ENCODE data around the gene CEACAM16.

Gene CEACAM16

GRCh38 chr19:44741841-44742329, 42.9 kb downstream of the CEACAM16 start:
- CTCF ChIA-PET = interaction anchor here (0.6 to 4.0 kb wide), 7 partner anchors 12 to 122 kb away, joined by 3 to 23 read pairs (median 5); no protein-coding TSS in a partner anchor
- no peak overlapping the region for H3K4me3 ChIP-seq (ENCODE audit: low read depth, low read length)
- H3K4me1 ChIP-seq (ENCODE audit: control insufficient read depth, insufficient read depth, low read length) = peaks cover 4% of the 10 kb centered on the region
- TF ChIP-seq ZNF366 (tag by site-specific recombination; conservative IDR thresholded peaks at IDR 0.05) = peak; percentile 71
- no peak for TF ChIP-seq ZNF169 (tag by site-specific recombination; IDR thresholded peaks at IDR 0.05)
- TF ChIP-seq ZFP69B (tag by site-specific recombination; IDR thresholded peaks at IDR 0.05) = peak; percentile 53; the same call in 1 of the 2 replicates
- TF ChIP-seq ZSCAN4 (tag by site-specific recombination; IDR thresholded peaks at IDR 0.05) = no peak
- no peak for TF ChIP-seq ZBTB26 (tag by site-specific recombination; optimal IDR thresholded peaks at IDR 0.05)
- TF ChIP-seq ZEB2 (tag by site-specific recombination; IDR thresholded peaks at IDR 0.05) = peak; percentile 72; the same call in 1 of the 2 replicates
- peak; percentile 92 for TF ChIP-seq ZBTB17 (tag by site-specific recombination; IDR thresholded peaks at IDR 0.05)
- TF ChIP-seq ZNF280D (tag by site-specific recombination; IDR thresholded peaks at IDR 0.05) = no peak
- peak; percentile 96 for TF ChIP-seq ZNF600 (tag by site-specific recombination; IDR thresholded peaks at IDR 0.05)
- no peak for TF ChIP-seq ZNF664 (tag by site-specific recombination; IDR thresholded peaks at IDR 0.05)
- peak; percentile 91 for TF ChIP-seq ZNF660 (tag by site-specific recombination; IDR thresholded peaks at IDR 0.05)
- TF ChIP-seq PRDM6 (tag by site-specific recombination; IDR thresholded peaks at IDR 0.05) = no peak
- TF ChIP-seq ZNF18 (tag by site-specific recombination; IDR thresholded peaks at IDR 0.05) = no peak
- TF ChIP-seq SP7 (tag by site-specific recombination; IDR thresholded peaks at IDR 0.05) = peak; percentile 90
- no peak for TF ChIP-seq ELK4 (IDR thresholded peaks at IDR 0.05; ENCODE audit: borderline replicate concordance, low read depth, low read length)
- no peak for TF ChIP-seq ZNF175 (tag by site-specific recombination; IDR thresholded peaks at IDR 0.05)
- peak; percentile 89 for TF ChIP-seq GLIS1 (tag by site-specific recombination; IDR thresholded peaks at IDR 0.05)
- TF ChIP-seq PATZ1 (tag by site-specific recombination; IDR thresholded peaks at IDR 0.05) = peak; percentile 91
- TF ChIP-seq ZNF513 (tag by site-specific recombination; IDR thresholded peaks at IDR 0.05) = no peak
- TF ChIP-seq ZFHX2 (tag by site-specific recombination; conservative IDR thresholded peaks at IDR 0.05) = no peak
- TF ChIP-seq ZNF658 (tag by site-specific recombination; IDR thresholded peaks at IDR 0.05) = no peak

More at GRCh38 chr19:44741841-44742329, 42.9 kb downstream of the CEACAM16 start:
- POLR2A ChIA-PET = interaction anchor here (0.5 to 1.5 kb wide), 5 partner anchors 12 to 77 kb away, joined by 3 to 4 read pairs (median 3); no protein-coding TSS in a partner anchor
- H3K36me3 ChIP-seq (ENCODE audit: control insufficient read depth in 2 of 2, insufficient read depth in 1 of 2, low read length in 2 of 2) = no peaks in the 10 kb centered on the region
- H3K9me3 ChIP-seq (ENCODE audit: control insufficient read depth, insufficient read depth, low read depth, low read length) = no peaks in the 10 kb centered on the region
- peak overlapping the region; percentile 74 for H3K27ac ChIP-seq (ENCODE audit: extremely low read depth, low read depth, low read length)
